Aorta (tissue), 5 donors: ENCODE results near the gene LGALS7B. TPM values are rescaled to one million over a fixed set of nuclear protein-coding genes. Genes with fewer than 3 reads are reported as not detected.
"Not testable (repeated sequence)": the region's sequence is repeated elsewhere in the genome, so short reads cannot be mapped to it uniquely, and the experiment has no call there.

Source experiments
- ATAC-seq: fragments of 200-7000 bp; cut with Tn5 transposase; one replicate; pipeline ENCODE4 v1.9.1; 2022; ENCODE audit warnings: moderate library complexity; ENCODE audit not compliant: low FRiP score
- DNase-seq, 2 donors: peaks; one replicate each; pipeline ENCODE4 v3.0.0-alpha.2; 2020
- H3K27ac ChIP-seq, 2 donors: one replicate each; pipeline ENCODE4 v1.5.1; 2013; ENCODE audit warnings: low read length in 2 of 2, mild to moderate bottlenecking in 2 of 2, moderate library complexity in 2 of 2, control low read depth in 1 of 2, inconsistent platforms in 1 of 2, low read depth in 1 of 2
- H3K27me3 ChIP-seq, 2 donors: one replicate each; pipeline ENCODE4 v1.6.1; 2013; ENCODE audit warnings: control low read depth in 1 of 2, low read length in 1 of 2, mild to moderate bottlenecking in 1 of 2, moderate library complexity in 1 of 2; ENCODE audit not compliant: insufficient read depth in 2 of 2, control insufficient read depth in 1 of 2
- H3K36me3 ChIP-seq, 2 donors: one replicate each; pipeline ENCODE4 v1.6.1; 2013; ENCODE audit warnings: control low read depth in 1 of 2, low read length in 1 of 2, mild to moderate bottlenecking in 1 of 2; ENCODE audit not compliant: insufficient read depth in 2 of 2, control insufficient read depth in 1 of 2
- H3K4me1 ChIP-seq, 2 donors: one replicate each; pipeline ENCODE4 v1.6.1; 2013; ENCODE audit warnings: low read length in 2 of 2, control low read depth in 1 of 2, mild to moderate bottlenecking in 1 of 2, moderate library complexity in 1 of 2; ENCODE audit not compliant: insufficient read depth in 2 of 2, control insufficient read depth in 1 of 2
- H3K4me3 ChIP-seq, 2 donors: one replicate each; pipeline ENCODE4 v1.5.1; 2013; ENCODE audit warnings: low read length in 2 of 2, control low read depth in 1 of 2, mild to moderate bottlenecking in 1 of 2
- H3K9me3 ChIP-seq: one replicate; pipeline ENCODE4 v1.6.1; 2013; ENCODE audit warnings: mild to moderate bottlenecking, low read length; ENCODE audit not compliant: control insufficient read depth
- WGBS, 2 donors: extraction: QIAGEN DNeasy Blood & Tissue Kit; methylation state at CpG; one replicate each; pipeline ENCODE4 v1.1.7; 2013; 5-methylcytosine and 5-hydroxymethylcytosine counted together
- intact Hi-C, 2 donors: fragments of 100-400 bp; cut with DNase I; formaldehyde crosslinking; loops; one replicate each; pipeline versions ENCODE4 v1.14.2 to v1.15.0; 2022
- polyA plus RNA-seq, 2 donors: library from polyadenylated mRNA; stranded (reverse); fragments of 200-250 nt; gene quantifications; one replicate each; pipeline ENCODE4 v1.2.3, GENCODE V29; 2013
- total RNA-seq, 2 donors: library from RNA; stranded (reverse); fragmentation: NEBNext Ultra II Directional; extraction: Animal tissue kit (Norgen Biotek cat#: 25700); gene quantifications; one replicate each; pipeline ENCODE4 v1.2.1, GENCODE V29; 2021
- donor health status: healthy with polysubstance abuse.
- donor health status: Bipolar disorder and iron deficiency.
- donor health status: DM: no; HTN: no; CAD: no.
- donor health status: DM: no; HTN: no; CAD: no.
- donor health status: DM: yes; HTN: yes; CAD: no.

The LGALS7B gene
- total and polyA plus RNA-seq, 4 donors, result not detected

DNA sequence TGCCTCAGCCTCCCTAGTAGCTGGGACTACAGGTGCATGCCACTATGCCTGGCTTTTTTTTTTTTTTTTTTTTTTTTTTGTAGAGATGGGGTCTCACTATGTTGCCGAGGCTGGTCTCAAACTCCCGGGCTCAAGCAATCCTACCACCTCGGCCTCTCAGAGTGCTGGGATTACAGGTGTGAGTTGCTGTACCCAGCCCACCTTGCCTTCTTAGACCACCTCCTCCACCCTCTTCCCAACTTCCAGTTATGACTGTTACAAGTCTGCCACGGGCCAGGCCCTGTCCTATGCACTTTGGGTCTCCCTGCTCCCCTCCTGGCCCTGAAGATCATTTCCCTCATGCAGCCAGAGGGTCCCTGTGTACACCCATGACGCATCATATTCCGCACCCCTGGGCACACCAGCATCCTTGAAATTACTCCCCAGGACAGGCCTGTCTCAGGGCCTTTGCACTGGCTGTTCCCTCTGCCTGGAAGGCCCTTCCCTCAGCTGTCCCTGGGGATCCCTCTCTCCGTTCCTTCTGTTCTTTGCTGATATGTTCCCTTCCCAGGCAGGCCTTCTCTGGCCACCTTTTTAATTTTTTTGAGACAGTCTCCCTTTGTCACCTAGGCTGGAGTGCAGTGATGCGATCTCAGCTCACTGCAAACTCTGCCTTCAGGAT is 20.7 kb downstream of the LGALS7B start:
- DNase-seq, result no peak
- Histone ChIP-seq H3K27ac (no peak overlapping the region), H3K4me3 (no peak overlapping the region), H3K36me3 (no peaks in the 10 kb centered on the region), H3K4me1 (no peaks in the 10 kb centered on the region), H3K9me3 (no peaks in the 10 kb centered on the region), H3K27me3 (no peaks in the 10 kb centered on the region)
- no peak for ATAC-seq
- 94% methylated on average over 8 of the region's 8 CpGs for WGBS, 2 donors
- intact Hi-C loops, result loop anchor here in 1 of 2 donors (10.0 kb wide), 1 partner anchor 55 kb away; no protein-coding TSS in a partner anchor

DNA sequence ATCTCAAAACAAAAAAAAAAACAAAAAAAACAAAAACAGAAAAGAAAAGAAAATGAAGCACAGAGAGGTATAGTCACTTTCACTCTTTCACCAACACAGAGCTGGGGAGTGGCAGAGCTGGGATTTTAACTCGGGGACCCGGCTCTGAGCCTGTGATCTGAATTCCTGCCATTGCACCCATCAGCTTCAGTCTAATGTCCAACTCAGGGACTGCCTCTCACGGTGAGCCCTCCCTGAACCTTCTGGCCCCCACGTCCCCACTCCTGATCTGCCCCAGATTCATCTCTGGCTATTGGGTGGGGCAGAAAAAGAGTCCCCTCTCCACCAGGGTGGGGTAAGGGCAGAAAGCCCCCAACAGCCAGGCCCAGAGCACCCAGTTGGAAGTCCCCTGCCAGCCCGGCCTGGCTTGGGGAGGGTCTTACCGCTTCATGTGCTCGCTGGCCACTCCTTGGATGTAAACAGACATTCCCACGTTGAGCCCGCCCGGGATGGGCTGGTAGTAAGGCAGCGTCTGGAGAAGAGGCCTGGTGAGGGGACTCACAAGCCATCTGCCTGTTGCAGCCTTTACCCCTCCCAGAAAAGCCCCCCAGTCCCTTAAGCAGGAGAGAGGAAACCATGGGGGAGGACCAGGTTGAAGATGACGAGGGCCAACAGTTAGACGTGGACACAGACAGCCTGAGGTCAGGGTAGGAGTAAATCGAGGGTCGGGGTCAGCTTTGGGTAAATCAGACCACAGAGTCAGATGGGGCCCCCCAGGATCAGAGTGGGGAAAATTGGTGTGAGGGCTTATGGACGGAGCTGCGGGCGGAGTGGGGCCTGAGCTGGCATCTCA is 23.2 kb downstream of the LGALS7B start:
- H3K4me1 ChIP-seq, result no peaks in the 10 kb centered on the region
- H3K4me3 ChIP-seq, result no peak overlapping the region
- peaks cover 0 to 4% of the 10 kb centered on the region in 2 donors for H3K36me3 ChIP-seq
- 78 to 79% methylated on average over 18 of the region's 18 CpGs for WGBS, 2 donors
- no peaks in the 10 kb centered on the region for H3K9me3 ChIP-seq
- intact Hi-C loops, result no loop called here
- H3K27me3 ChIP-seq, result no peaks in the 10 kb centered on the region
- DNase-seq (peak in 1 of 2 donors; percentile 67), ATAC-seq (no peak)
- no peak overlapping the region for H3K27ac ChIP-seq

DNA sequence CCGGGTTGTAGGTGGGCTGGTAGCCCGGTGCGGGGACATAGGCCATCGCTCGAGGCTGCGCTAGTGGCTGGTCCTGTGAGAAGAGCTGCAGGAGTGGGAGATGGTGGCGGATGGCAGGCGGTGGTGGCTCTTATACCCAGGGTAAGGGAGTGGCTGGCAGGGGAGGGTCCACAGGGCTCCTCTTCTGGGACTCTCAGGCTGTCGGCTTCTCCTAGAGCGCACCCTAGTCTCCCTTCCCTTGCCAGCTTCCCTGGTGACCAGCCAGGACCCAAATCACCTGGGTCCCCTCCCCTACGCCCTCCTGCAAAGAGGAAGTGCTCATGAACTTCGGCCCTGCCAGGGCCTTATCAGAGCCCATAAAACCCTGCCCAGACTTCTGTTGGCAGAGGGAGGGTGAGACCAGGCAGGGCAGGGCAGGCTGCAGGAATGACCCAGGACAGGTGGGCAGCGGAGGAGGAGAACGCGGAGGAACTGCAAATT is 23.9 kb downstream of the LGALS7B start, which contains the start of gene LGALS4:
Gene LGALS4 (minus strand): TSS at position 105 of the 480 bp plus-strand sequence. CDS start 59 bp downstream, at position 46.
- no peaks in the 10 kb centered on the region for H3K4me1 ChIP-seq
- DNase-seq (peak in 1 of 2 donors; percentile 36), ATAC-seq (peak; percentile 13)
- no peak within 1 kb of the TSS for H3K27ac ChIP-seq
- 83 to 87% methylated on average over 15 of the region's 15 CpGs for WGBS, 2 donors
- no peaks in the 10 kb centered on the region for H3K27me3 ChIP-seq
- intact Hi-C loops, result no loop called here
- H3K36me3 ChIP-seq, result peaks cover 0 to 4% of the 10 kb centered on the region in 2 donors
- no peak within 1 kb of the TSS for H3K4me3 ChIP-seq
- no peaks in the 10 kb centered on the region for H3K9me3 ChIP-seq

DNA sequence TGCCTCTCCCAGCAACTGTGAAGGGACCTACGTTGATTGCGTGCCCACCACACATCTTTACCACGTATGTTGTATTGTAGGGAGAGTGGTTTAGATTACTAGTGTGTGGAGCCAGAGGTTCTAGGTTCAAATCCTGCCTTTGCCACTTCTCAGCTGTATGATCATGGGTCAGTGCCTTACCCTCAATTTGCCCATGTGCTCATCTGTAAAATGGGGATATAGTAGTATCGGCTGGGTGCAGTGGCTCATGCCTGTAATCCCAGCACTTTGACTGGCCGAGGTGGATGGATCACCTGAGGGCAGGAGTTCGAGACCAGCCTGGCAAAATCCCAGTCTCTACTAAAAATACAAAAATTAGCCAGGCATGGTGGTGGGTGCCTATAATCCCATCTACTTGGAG is 24.3 kb downstream of the LGALS7B start:
- ATAC-seq (no peak), DNase-seq (peak in 1 of 2 donors; percentile 44)
- no peaks in the 10 kb centered on the region for H3K27me3 ChIP-seq
- H3K4me1 ChIP-seq, result no peaks in the 10 kb centered on the region
- no peaks in the 10 kb centered on the region for H3K9me3 ChIP-seq
- peaks cover 0 to 4% of the 10 kb centered on the region in 2 donors for H3K36me3 ChIP-seq
- H3K27ac ChIP-seq, result no peak overlapping the region
- intact Hi-C loops, result no loop called here
- no peak overlapping the region for H3K4me3 ChIP-seq
- 90 to 93% methylated on average over 6 of the region's 6 CpGs for WGBS, 2 donors

DNA sequence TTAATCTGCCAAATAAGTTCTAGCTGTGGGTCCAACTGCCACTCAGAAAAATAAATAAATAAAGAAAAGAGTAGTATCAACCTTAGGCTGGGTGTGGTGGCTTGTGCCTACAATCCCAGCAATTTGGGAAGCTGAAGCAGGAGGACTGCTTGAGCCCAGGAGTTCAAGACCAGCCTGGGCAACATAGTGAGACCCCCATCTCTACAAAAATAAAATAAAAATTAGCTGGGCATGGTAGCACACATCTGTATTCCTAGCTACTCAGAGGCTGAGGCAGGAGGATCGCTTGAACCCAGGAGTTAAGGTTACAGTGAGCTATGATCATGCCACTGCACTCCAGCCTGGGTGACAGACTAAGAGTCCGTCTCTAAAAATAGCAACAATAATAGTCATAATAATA is 24.9 kb downstream of the LGALS7B start:
- H3K27me3 ChIP-seq, H3K27ac ChIP-seq, H3K9me3 ChIP-seq, ATAC-seq, H3K4me3 ChIP-seq, H3K36me3 ChIP-seq, intact Hi-C loops, H3K4me1 ChIP-seq: not testable (repeated sequence)
- peak in 1 of 2 donors; percentile 7 for DNase-seq
- 55 to 57% methylated on average over 2 of the region's 2 CpGs for WGBS, 2 donors

DNA sequence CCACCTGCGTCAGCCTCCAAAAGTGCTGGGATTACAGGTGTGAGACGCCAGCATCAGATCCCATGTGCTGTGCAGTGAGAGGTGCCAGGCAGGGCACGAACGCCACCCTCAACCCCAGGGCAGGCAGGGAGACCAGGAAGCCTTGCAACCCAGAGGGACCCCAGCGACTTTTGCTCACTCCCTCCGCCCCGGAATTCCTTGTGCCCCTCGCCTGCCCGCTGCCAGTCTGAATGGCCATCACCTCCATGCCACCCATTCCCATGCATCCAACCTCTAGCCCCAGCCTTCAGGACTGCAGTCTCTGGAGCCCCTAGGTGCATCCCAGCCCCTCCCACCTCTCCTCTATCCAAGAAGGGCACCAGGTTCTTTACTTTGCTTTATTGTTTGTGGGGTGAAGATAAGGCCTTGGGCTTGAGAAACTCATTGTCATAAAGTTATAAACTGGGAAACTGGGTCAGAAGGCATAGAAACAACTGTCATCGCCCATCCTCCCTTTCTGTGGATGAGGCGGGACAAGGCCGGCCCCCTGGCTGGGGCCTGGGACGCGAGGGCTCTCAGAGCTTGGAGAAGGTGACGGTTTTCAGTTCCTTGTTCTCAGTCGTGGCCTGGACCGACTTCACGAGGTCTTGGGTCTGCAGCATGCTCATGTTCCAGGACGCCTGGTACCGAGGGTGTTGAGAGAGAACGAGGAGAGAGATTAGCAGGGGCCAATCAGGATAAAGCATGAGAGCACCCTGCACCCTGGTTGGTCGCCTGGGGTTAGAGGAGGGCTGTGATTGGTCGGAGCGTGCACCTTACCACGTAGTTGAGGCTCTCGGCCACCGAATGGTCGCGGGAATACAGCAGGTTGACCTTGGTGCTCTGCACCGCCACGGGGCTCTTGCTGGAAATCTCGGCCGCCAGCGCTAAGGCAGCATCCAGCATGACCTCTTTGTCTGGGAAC is 26.3 kb downstream of the LGALS7B start:
- Histone ChIP-seq H3K4me3 (no peak overlapping the region), H3K27me3 (no peaks in the 10 kb centered on the region), H3K36me3 (peaks cover 0 to 4% of the 10 kb centered on the region in 2 donors), H3K27ac (no peak overlapping the region), H3K4me1 (no peaks in the 10 kb centered on the region), H3K9me3 (no peaks in the 10 kb centered on the region)
- WGBS, 2 donors, result 89 to 90% methylated on average over 34 of the region's 34 CpGs
- ATAC-seq, result no peak
- intact Hi-C loops, result no loop called here
- peak in 1 of 2 donors; percentile 73 for DNase-seq

DNA sequence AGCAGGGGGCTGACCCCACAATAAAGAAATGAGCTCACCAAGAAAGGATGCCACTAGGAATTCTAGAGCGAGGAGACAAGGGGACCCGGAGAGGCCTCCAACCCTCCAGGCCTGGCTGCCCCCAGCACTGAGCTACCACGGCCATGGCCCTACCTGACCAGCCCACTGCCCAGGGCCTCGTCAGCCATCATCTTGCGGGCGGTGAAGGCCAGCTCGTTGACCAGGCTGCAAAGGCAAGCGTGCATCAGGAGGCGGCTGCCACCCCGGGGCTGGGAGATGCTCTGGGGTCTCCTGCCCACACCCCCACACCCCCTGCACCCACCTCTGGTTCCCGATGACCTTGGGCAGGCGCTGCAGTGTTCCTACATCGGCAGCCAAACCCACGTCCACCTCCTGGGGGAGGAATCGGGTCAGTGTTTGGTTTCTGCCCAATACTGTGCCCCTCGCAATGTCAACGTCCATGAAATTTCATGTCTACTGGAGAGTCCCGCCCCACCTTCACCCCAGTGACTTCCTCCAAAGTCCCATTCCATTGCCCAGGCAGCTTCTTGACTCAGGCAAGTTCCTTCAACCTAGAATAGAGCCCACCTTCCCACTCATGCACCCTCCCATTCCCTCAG is 27.2 kb downstream of the LGALS7B start:
- H3K27ac ChIP-seq, result no peak overlapping the region
- H3K9me3 ChIP-seq, result no peaks in the 10 kb centered on the region
- no peak overlapping the region for H3K4me3 ChIP-seq
- DNase-seq (peak in 1 of 2 donors; percentile 60), ATAC-seq (no peak)
- 94 to 95% methylated on average over 18 of the region's 18 CpGs for WGBS, 2 donors
- H3K27me3 ChIP-seq, result no peaks in the 10 kb centered on the region
- intact Hi-C loops, result no loop called here
- H3K4me1 ChIP-seq, result no peaks in the 10 kb centered on the region
- H3K36me3 ChIP-seq, result peaks cover 0 to 4% of the 10 kb centered on the region in 2 donors

DNA sequence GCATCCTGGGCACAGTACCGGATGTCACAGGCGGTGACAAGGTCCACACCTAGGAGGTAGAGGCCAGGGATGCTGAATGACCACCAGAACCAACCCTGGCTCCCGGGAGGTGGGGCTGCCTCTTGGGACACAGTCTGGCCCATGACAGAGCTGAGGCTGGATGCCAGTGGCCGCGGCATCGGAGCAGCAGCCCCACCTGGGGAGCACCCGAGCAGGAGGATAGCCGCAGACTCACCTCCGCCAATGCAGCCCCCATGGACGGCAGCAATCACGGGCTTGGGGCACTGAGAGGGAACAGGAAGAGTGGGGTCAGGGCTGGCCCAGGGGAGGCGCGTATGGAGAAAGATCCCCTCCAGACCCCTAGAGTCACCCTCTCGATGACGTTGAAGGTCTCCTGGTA is 28.1 kb downstream of the LGALS7B start:
- Histone ChIP-seq H3K36me3 (peaks cover 0 to 7% of the 10 kb centered on the region in 2 donors), H3K27ac (no peak overlapping the region), H3K4me3 (no peak overlapping the region), H3K9me3 (no peaks in the 10 kb centered on the region), H3K4me1 (no peaks in the 10 kb centered on the region), H3K27me3 (no peaks in the 10 kb centered on the region)
- intact Hi-C loops, result no loop called here
- no peak for ATAC-seq
- 91 to 93% methylated on average over 15 of the region's 15 CpGs for WGBS, 2 donors
- no peak for DNase-seq
